HG03064 (cell line): ENCODE measurements around the gene SLC26A11.
"Not testable (repeated sequence)": the region's sequence is repeated elsewhere in the genome, so short reads cannot be mapped to it uniquely, and the experiment has no call there.

Source experiments
- ATAC-seq: cut with Tn5 transposase; IDR thresholded peaks from one replicate; pipeline ENCODE4 v1.9.1; 2021; ENCODE audit warnings: low read depth; ENCODE audit not compliant: unreplicated experiment

Gene SLC26A11

GRCh38 chr17:80195671-80196529 lies 24.3 kb upstream of the SLC26A11 start:
- ATAC-seq, result no peak

DNA sequence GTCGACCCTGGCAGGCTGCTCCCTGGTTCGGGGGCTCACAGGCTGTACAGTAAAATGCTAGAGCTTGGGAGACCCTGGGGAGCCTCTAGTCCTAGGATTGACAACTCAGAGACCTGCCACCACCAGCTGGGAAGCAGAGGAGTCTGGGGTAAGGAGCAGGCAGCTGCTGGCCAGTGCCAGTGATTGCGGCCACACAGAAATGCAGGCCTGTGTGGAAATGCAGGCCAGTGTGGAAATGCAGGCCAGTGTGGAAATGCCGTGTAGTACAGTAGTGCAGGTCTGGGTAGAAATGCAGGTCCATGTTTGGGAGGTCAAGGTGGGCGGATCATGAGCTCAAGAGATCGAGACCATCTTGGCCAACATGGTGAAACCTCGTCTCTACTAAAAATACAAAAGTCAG lies 23.6 kb upstream of the SLC26A11 start:
- ATAC-seq, result no peak

DNA sequence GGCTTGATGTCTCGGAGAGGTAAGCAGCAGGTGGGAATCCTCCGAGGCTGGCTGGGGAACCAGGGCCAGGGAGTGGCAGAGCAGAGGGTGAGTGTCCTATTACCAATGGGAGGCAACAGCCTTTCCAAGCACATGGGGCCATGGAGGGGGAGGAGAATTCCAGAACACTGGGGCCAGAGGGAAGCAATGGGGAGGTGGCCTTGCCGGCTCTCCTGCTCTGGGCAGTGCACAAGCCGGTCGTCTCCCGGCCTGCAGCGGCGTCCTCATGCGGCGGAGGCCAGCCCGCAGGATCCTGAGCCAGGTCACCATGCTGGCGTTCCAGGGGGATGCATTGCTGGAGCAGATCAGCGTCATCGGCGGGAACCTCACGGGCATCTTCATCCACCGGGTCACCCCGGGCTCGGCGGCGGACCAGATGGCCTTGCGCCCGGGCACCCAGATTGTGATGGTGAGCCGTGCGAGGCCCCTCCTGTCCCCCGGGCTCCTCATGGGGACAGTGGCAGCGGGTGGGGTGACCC lies 22.0 kb upstream of the SLC26A11 start:
- no peak for ATAC-seq

DNA sequence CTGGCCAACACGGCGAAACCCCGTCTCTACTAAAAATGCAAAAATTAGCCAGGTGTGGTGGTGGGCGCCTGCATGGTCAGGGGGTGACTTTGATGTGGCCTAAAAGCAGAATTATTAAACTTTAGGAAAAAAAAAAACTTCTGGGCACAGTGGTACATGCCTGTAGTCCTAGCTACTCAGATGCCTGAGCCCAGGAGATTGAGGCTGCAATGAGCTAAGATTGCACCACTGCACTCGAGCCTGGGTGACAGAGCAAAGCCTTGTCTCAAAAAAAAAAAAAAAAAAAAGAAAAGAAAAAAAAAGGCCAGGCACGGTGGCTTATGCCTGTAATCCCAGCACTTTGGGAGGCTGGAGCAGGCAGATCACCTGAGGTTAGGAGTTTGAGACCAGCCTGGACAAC lies 20.9 kb upstream of the SLC26A11 start:
- not testable (repeated sequence) for ATAC-seq

DNA sequence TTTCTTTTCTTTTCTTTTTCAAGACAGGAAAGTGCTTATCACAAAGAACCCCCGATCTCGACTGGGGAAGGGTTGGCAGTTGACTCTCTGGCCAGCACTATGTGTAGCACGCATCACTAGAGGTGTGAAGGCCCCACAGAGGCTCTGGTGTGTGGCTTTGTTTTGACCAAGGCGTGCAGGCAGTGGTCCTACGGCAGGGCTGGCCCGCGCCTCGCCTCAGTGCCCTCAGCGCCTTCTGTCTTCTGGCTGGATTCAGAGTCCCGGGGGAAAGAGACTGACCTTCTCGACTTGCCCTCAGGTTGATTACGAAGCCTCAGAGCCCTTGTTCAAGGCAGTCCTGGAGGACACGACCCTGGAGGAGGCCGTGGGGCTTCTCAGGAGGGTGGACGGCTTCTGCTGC lies 18.8 kb upstream of the SLC26A11 start:
- ATAC-seq, result no peak

DNA sequence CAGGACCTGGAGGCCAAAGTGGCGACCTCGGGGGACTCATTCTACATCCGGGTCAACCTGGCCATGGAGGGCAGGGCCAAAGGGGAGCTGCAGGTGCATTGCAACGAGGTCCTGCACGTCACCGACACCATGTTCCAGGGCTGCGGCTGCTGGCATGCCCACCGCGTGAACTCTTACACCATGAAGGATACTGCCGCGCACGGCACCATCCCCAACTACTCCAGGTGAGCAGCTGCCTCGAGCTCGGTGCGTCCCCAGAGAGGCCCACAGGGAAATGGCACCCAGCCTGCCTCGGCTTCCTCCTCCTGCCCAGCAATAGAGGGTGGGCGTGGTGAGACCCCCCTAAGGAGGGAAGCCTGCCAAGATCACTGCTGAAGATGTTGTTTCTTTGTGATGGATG lies 18.0 kb upstream of the SLC26A11 start:
- no peak for ATAC-seq

DNA sequence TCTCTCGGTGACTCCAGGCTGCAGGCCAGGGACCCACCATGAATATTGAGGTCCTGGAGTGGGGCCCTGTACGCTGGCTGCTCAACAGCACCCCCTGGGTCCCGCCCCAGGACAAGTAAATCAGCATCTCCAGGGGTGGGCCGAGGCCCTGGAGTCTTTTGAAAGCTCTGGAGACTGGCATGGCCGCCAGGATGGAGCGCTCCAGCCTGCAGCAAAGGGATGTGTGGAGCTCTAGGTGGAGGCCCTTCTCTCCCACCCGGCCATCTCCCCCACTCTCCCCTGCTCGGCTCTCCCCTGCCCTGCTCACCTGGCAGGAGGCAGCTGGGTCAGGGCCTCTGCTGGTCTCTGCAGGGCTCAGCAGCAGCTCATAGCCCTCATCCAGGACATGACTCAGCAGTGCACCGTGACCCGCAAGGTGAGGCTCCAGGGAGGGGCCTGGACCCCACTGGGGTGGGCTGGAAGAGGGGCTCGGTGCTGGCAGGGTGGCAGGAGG lies 16.7 kb upstream of the SLC26A11 start:
- no peak for ATAC-seq

DNA sequence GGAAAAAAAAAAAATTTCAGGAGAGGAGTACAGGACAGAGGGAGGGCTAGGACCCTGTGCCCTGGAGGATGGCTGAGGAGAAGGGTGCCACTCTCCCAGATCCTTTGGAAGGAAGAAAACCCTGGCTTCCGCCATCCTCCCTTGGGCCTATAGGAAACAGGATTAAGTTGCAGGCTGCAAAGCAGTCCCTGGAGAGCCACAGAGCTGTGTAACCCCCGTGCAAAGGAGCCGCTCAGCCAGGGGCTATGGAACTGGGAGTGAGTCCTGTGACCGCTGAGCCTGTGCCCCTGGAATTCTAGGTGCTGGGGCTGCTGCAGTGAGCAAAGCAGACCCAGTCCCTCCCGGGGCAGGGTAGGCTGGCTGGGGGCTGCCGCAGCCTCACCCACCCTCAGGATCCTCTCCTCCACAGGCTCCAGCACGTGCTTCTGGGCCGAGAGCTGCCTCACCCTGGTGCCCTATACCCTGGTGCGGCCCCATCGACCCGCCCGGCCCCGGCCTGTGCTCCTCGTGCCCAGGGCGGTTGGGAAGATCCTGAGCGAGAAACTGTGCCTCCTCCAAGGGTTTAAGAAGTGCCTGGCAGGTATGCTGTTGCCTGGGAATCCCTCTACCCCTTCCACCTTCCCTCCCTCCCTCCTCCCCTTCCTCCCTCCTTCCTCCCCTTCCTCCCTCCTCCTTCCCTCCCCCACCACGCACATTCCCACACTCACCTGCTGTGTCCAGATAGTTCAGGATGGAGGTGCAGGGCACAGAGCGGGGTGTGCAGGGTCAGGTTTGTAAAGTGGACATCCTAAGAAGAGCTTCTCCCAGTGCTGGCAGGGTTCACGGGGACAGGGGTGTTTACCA lies 15.4 kb upstream of the SLC26A11 start:
- no peak for ATAC-seq

GRCh38 chr17:80205811-80206210 lies 14.4 kb upstream of the SLC26A11 start:
- no peak for ATAC-seq

- no peak for ATAC-seq
Measured at GRCh38 chr17:80208050-80208449, 12.2 kb upstream of the SLC26A11 start.

DNA sequence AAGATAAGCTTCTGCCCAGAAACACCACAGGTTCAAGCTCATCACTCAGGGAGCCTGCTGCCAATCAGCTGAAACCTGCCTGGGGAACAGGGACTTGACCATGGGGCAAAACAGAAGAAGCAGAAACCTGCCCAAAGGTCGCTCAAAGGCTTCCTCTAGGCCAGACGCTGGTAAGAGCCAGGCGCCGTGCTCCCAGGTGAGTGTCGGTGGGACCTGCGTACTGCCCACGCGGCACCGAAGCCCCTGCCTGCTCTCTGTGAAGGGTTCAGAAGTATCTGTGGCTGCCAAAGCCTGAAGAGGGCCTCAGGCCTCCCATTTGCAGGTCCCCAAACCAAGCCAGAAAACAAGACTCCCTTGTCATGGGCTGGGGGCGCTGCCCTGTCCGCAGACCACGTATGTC lies 10.5 kb upstream of the SLC26A11 start:
- no peak for ATAC-seq

DNA sequence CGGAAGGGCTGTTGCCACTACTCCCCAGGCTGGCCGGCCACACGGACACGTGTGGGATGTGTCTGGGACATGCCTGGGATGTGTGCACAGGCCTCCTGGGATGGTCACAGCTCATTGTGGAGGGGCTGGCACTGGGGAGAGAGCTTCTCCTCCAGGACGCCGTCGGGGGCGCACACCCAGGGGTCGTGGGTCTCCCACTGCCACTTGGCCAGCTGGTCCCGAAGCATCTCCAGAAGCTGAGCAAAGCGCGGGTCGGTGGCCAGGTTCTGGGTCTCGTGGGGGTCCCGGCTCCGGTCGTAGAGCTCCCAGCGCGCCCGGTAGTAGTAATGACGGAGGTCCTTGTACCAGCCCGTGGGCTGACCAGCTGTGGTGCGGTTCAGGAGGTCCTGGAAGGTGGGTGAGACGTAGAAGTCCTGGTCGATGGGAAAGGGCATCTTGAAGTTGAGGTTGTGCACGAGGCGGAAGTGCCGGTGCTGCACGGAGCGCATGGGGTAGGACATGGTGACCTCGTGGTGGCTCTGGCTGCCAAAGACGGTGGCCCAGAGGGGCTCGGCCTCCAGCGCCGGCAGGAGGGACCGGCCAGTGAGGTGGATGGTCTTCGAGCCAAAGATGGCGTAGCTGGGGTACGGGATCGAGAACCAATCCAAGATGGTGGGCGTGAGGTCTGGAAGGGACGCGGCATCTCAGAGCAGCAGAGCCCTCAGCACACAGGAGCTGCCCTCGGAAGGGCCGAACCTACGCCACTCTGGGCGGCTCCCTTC lies 9.7 kb upstream of the SLC26A11 start:
- ATAC-seq, result no peak

GRCh38 chr17:80212109-80212508 lies 8.1 kb upstream of the SLC26A11 start:
- no peak for ATAC-seq

DNA sequence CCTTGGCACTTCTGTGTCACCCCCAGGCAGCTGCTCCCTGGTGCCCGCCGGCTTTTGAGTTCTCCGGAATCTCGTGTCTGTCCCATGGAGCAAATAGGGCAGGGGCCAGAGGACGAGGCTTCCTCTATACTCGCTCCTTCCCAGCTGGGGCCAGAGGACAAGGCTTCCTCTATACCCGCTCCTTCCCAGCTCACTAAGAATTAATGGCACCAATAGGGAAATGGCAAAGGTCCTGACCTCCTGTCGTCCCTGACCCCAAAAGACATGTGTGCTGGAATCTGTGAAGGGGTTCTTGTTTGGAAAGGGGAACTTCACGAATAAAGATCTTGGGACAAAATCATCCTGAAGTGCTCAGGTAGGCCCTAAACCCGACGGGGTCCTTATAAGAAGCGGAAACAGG lies 7.7 kb upstream of the SLC26A11 start:
- ATAC-seq, result no peak

DNA sequence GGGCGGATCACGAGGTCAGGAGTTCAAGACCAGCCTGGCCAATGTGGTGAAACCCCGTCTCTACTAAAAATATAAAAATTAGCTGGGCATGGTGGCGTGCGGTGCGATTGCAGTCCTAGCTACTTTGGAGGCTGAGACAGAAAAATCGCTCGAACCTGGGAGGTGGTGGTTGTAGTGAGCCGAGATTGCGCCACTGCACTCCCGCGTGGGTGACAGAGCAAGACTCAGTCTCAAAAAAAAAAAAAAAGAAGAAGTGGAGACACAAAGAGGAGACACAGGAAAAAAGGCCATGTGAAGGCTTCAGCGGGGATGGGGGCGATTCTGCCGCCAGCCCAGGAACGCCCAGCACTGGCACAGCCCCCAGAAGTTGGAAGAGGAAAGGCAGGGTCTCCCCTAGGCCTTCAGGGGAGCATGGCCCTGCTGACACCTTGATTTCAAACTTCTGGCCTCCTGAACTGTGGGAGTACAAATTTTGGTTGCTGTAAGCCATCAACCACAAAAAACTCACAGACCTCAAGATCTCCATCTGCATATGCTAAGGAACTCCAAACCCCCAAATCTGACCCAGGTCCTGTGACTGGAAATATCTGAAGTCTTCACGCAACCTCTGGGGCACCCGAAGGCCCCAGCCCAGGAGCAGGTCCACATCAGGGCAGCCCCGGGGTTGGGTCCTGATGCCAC lies 7.1 kb upstream of the SLC26A11 start:
- ATAC-seq, result no peak

GRCh38 chr17:80213643-80213975 lies 6.6 kb upstream of the SLC26A11 start:
- ATAC-seq, result no peak

- no peak for ATAC-seq
Measured at GRCh38 chr17:80214012-80214877, 6.0 kb upstream of the SLC26A11 start.

DNA sequence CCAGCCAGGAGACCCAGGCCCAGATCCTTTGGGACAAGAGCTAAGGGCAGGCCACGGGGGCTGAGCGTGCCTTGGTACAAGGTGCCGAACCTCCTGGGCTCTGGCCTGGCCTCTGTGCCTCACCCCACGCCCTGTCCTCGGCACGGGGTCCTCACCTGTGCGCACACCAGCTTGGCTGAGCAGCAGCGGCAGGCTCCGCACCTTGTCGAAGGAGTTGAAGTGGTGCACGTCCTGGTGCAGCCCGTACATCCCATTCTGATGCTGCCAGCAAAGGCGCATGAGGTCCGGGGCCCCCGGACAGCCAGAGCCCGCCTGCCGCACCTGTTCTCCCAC lies 5.4 kb upstream of the SLC26A11 start:
- ATAC-seq, result no peak
